Endothelial cell of umbilical vein (primary cell): ENCODE data around the gene NRP2. TPM values are rescaled to one million over a fixed set of nuclear protein-coding genes. Genes with fewer than 3 reads are reported as not detected.

Source experiments
- BruUV-seq: library from RNA; stranded (reverse); fragments of 400-500 nt; replicated peaks from 2 replicates; lab custom pipeline; 2021; lab: Mats Ljungman, UMichigan
- CTCF ChIA-PET: fragments of 300-600, 350-600 bp; sonication (Branson Sonifier 250); formaldehyde crosslinking; loops from one replicate; lab custom pipeline; 2021; ENCODE audit warnings: antibody characterized with exemption, inconsistent platforms; lab: Charles Lee
- POLR2A ChIA-PET: fragments of 300-600, 350-600 bp; sonication (Branson Sonifier 250); formaldehyde crosslinking; loops from one replicate; lab custom pipeline; 2021; ENCODE audit warnings: antibody characterized with exemption, inconsistent platforms; lab: Charles Lee
- DNase-seq: peaks from one replicate; pipeline ENCODE4 v3.0.0-alpha.2; 2011; ENCODE audit warnings: low read depth, low spot score
- FAIRE-seq: peaks from 2 replicates; lab custom pipeline; 2011; peaks lifted over from hg19 to GRCh38; lab: Jason Lieb, UNC
- H2AFZ ChIP-seq: 2 replicates; pipeline ENCODE4 v1.6.0; 2012; ENCODE audit warnings: low read depth, low read length, control low read depth, inconsistent platforms
- H3K27ac ChIP-seq: 2 replicates; pipeline ENCODE4 v1.5.1; 2011; ENCODE audit warnings: low read depth, mild to moderate bottlenecking, control low read depth, low read length, moderate library complexity; ENCODE audit not compliant: insufficient read depth
- H3K27me3 ChIP-seq, 2 experiments: 2 replicates each; pipeline versions ENCODE4 v1.6.0 to v1.6.1; 2011; ENCODE audit warnings: low read length in 2 of 2, mixed read lengths in 1 of 2; ENCODE audit not compliant: control insufficient read depth in 2 of 2, insufficient read depth in 2 of 2
- H3K36me3 ChIP-seq, 2 experiments: 2 replicates in 1 of 2; 3 replicates in 1 of 2; pipeline ENCODE4 v1.5.1; 2011; ENCODE audit warnings: low read length in 2 of 2, mild to moderate bottlenecking in 1 of 2, moderate library complexity in 1 of 2; ENCODE audit not compliant: control insufficient read depth in 2 of 2, insufficient read depth in 2 of 2; ENCODE audit errors: extremely low read depth in 1 of 2
- H3K4me1 ChIP-seq: 3 replicates; pipeline ENCODE4 v1.5.1; 2011; ENCODE audit warnings: mild to moderate bottlenecking, low read length; ENCODE audit not compliant: control insufficient read depth, insufficient read depth; ENCODE audit errors: extremely low read depth
- H3K4me2 ChIP-seq: 2 replicates; pipeline ENCODE4 v1.6.1; 2011; ENCODE audit warnings: low read length, control low read depth, mixed read lengths; ENCODE audit not compliant: insufficient read depth
- H3K4me3 ChIP-seq, 3 experiments: fragments of 200-600 bp in 1 of 3; sonication (generic), shearing (Covaris generic) in 1 of 3; replicated peaks in 1 of 3; 2 replicates each; pipeline ENCODE4 v1.5.1; 2011 to 2016; ENCODE audit warnings: control low read depth in 3 of 3, low read length in 3 of 3, mild to moderate bottlenecking in 2 of 3, inconsistent platforms in 1 of 3, low read depth in 1 of 3, moderate library complexity in 1 of 3; ENCODE audit not compliant: insufficient read depth in 1 of 3
- H3K79me2 ChIP-seq: 2 replicates; pipeline ENCODE4 v1.6.0; 2012; ENCODE audit warnings: low read length, inconsistent platforms; ENCODE audit not compliant: control insufficient read depth, insufficient read depth
- H3K9ac ChIP-seq: replicated peaks from 2 replicates; pipeline ENCODE3; 2011; ENCODE audit warnings: low read length, control low read depth; ENCODE audit not compliant: insufficient read depth; ENCODE audit errors: extremely low read depth
- H3K9me1 ChIP-seq: replicated peaks from 3 replicates; pipeline ENCODE4 v1.6.0; 2011; ENCODE audit warnings: mild to moderate bottlenecking, low read length; ENCODE audit not compliant: control insufficient read depth, insufficient read depth; ENCODE audit errors: extremely low read depth
- H3K9me3 ChIP-seq: replicated peaks from 2 replicates; pipeline ENCODE4 v1.5.1; 2012; ENCODE audit warnings: low read length, inconsistent platforms; ENCODE audit not compliant: control insufficient read depth, insufficient read depth
- H4K20me1 ChIP-seq: replicated peaks from 2 replicates; pipeline ENCODE3; 2011; ENCODE audit warnings: mild to moderate bottlenecking, low read length; ENCODE audit not compliant: control insufficient read depth, insufficient read depth; ENCODE audit errors: extremely low read depth
- CTCF ChIP-seq, 2 donors: IDR thresholded peaks; 1 replicate in 1 of 2; 2 replicates in 1 of 2; pipeline ENCODE4 v1.5.1; 2011; ENCODE audit warnings: low read length in 2 of 2, mild to moderate bottlenecking in 2 of 2, moderate library complexity in 2 of 2, control low read depth in 1 of 2, inconsistent platforms in 1 of 2, low read depth in 1 of 2; ENCODE audit not compliant: insufficient read depth in 1 of 2; ENCODE audit errors: extremely low read depth in 1 of 2
- EZH2 ChIP-seq: IDR thresholded peaks from 2 replicates; pipeline ENCODE4 v1.6.1; 2012; ENCODE audit warnings: borderline replicate concordance, low read depth, mild to moderate bottlenecking, moderate library complexity, low read length, inconsistent platforms; ENCODE audit not compliant: severe bottlenecking
- FOS ChIP-seq: IDR thresholded peaks from 2 replicates; pipeline ENCODE4 v1.6.1; 2011; ENCODE audit warnings: mild to moderate bottlenecking, low read length, moderate library complexity, borderline replicate concordance; ENCODE audit not compliant: insufficient read depth
- GATA2 ChIP-seq: IDR thresholded peaks from 2 replicates; pipeline ENCODE4 v1.7.0; 2011; ENCODE audit warnings: low read depth, mild to moderate bottlenecking, moderate library complexity, mixed read lengths, low read length; ENCODE audit not compliant: insufficient read length, insufficient read depth
- JUN ChIP-seq: IDR thresholded peaks from 2 replicates; pipeline ENCODE4 v1.6.1; 2011; ENCODE audit warnings: borderline replicate concordance, low read depth; ENCODE audit not compliant: insufficient read length, insufficient read depth
- MYC ChIP-seq: IDR thresholded peaks from one replicate; pipeline ENCODE4 v1.6.1; 2011; ENCODE audit warnings: mild to moderate bottlenecking, low read depth, low read length
- POLR2A ChIP-seq: IDR thresholded peaks from 2 replicates; pipeline ENCODE4 v1.6.1; 2012; ENCODE audit warnings: low read depth, mild to moderate bottlenecking, control low read depth, low read length
- POLR2AphosphoS5 ChIP-seq: IDR thresholded peaks from 2 replicates; pipeline ENCODE4 v1.6.1; 2012; ENCODE audit warnings: low read depth, mild to moderate bottlenecking, control low read depth, low read length, moderate library complexity; ENCODE audit not compliant: insufficient read depth
- dilution Hi-C: fragments of 300-500 bp; cut with MboI; formaldehyde crosslinking; loops from one replicate; pipeline ENCODE4 v1.15.0; 2019; ENCODE audit warnings: low sequenced_read_pairs; ENCODE audit not compliant: extremely low pct_ligation_motif_present
- intact Hi-C: fragments of 100-400 bp; cut with micrococcal nuclease; formaldehyde crosslinking; loops from one replicate; pipeline ENCODE4 v1.10.0; 2022
- polyA plus RNA-seq, 4 experiments: library from polyadenylated mRNA; depleted of rRNA in 3 of 4; stranded (reverse) in 3 of 4; unstranded in 1 of 4; fragments of >200 nt; gene quantifications; 2 replicates each; pipeline versions ENCODE4 v1.2.1 to v1.2.3, GENCODE V29; 2011 to 2012; ENCODE audit warnings: missing spikeins in 1 of 4
- total RNA-seq: library from RNA; stranded (reverse); gene quantifications from 2 replicates; pipeline ENCODE4 v1.2.3, GENCODE V29; 2021
- TF ChIP-seq, protein P1 (sequence below): IDR thresholded peaks from 2 replicates; pipeline ENCODE4 v1.6.1; 2011; ENCODE audit not compliant: insufficient read depth, insufficient read length

The NRP2 gene
- total and polyA plus RNA-seq, 2 donors (not counting 3 experiments of a cell fraction or from before 2014, with no cell fraction given): 160 to 240 TPM

DNA sequence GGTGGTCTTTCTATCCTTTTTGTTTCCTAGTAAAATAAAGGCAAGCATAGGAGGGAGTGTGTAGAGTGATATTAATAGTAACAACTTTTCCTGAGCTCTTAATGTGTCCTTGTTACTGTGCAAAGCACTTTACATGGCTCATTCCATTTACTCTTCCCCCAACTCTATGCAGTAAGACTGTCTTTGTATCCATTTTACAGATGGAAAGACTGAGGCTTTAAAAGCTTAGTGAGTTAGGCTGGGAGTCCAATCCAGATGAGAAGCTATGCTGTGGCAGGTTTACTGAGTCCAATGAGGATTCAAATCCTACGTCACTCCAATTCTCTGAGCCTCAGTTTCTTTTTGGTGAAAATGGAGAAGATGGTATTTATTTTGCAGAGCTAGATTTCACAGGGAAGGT, 77.4 kb downstream of the NRP2 start:
- CTCF ChIA-PET: no interaction called here
- POLR2A ChIA-PET: no interaction called here
- dilution Hi-C loops (no loop called here), intact Hi-C loops (loop anchor here (2.0 kb wide), 1 partner anchor 51 kb away; no protein-coding TSS in a partner anchor)
- FAIRE-seq: no peak
- Histone ChIP-seq H2AFZ (no peak overlapping the region), H3K27ac (no peak overlapping the region), H3K9me3 (no peaks in the 10 kb centered on the region), H4K20me1 (no peaks in the 10 kb centered on the region), H3K9ac (no peak overlapping the region), H3K27me3 (no peaks in the 10 kb centered on the region), H3K36me3 (peaks cover 0 to 32% of the 10 kb centered on the region in 2 experiments), H3K9me1 (no peaks in the 10 kb centered on the region), H3K4me2 (no peak overlapping the region), H3K4me3 (no peak overlapping the region), H3K4me1 (peaks cover 37% of the 10 kb centered on the region), H3K79me2 (no peaks in the 10 kb centered on the region)
- DNase-seq: no peak
- BruUV-seq: no TSS peak
- TF ChIP-seq MYC (no peak), JUN (no peak), EZH2 (no peak), FOS (no peak), POLR2AphosphoS5 (no peak), CTCF (IDR thresholded peaks at IDR 0.05; ENCODE audit: extremely low read depth in 1 of 2, insufficient read depth in 1 of 2, low read depth in 1 of 2, low read length in 2 of 2) (no peak), POLR2A (no peak), GATA2 (no peak)
- TF ChIP-seq, protein P1, sequence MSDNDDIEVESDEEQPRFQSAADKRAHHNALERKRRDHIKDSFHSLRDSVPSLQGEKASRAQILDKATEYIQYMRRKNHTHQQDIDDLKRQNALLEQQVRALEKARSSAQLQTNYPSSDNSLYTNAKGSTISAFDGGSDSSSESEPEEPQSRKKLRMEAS: no peak
